OCI-LY7 (cell line): ENCODE measurements around the gene FOXP1. TPM values are rescaled to one million over a fixed set of nuclear protein-coding genes. Genes with fewer than 3 reads are reported as not detected.

Experiments used
- BruUV-seq: library from RNA; stranded (reverse); fragments of 400-500 nt; replicated peaks from 2 replicates; lab custom pipeline; 2021; lab: Mats Ljungman, UMichigan
- CTCF ChIA-PET: fragments of 300-600 bp; sonication (Branson Sonifier 250); formaldehyde crosslinking; loops from one replicate; lab custom pipeline; 2022; ENCODE audit warnings: antibody characterized with exemption; ENCODE audit not compliant: unreplicated experiment; lab: Charles Lee
- POLR2A ChIA-PET: fragments of 300-600 bp; sonication (Branson Sonifier 250); formaldehyde crosslinking; loops from one replicate; lab custom pipeline; 2022; ENCODE audit warnings: antibody characterized with exemption; lab: Charles Lee
- DNase-seq: peaks from one replicate; pipeline ENCODE4 v3.0.0-alpha.2; 2015; ENCODE audit warnings: low spot score
- H2AFZ ChIP-seq: fragments of 200-600 bp; sonication (generic), shearing (Covaris generic); 2 replicates; pipeline ENCODE4 v1.6.1; 2014; ENCODE audit warnings: mild to moderate bottlenecking, antibody characterized with exemption, low read length, moderate library complexity
- H3K27ac ChIP-seq: fragments of 200-600 bp; sonication (generic); 2 replicates; pipeline ENCODE4 v1.5.1; 2014; ENCODE audit warnings: mixed run types, low read depth, mild to moderate bottlenecking, moderate library complexity, low read length, inconsistent platforms; ENCODE audit not compliant: poor library complexity, severe bottlenecking
- H3K36me3 ChIP-seq: fragments of 200-600 bp; sonication (generic); 2 replicates; pipeline ENCODE4 v1.6.1; 2014; ENCODE audit warnings: mild to moderate bottlenecking, antibody characterized with exemption, low read length, moderate library complexity, mixed read lengths; ENCODE audit not compliant: insufficient read depth
- H3K4me1 ChIP-seq: fragments of 200-600 bp; sonication (generic); 2 replicates; pipeline ENCODE4 v1.5.1; 2014; ENCODE audit warnings: mild to moderate bottlenecking, low read length; ENCODE audit not compliant: insufficient read depth, poor library complexity, severe bottlenecking
- H3K4me2 ChIP-seq: fragments of 200-600 bp; sonication (generic); 2 replicates; pipeline ENCODE4 v1.6.1; 2014; ENCODE audit warnings: mild to moderate bottlenecking, low read length
- H3K4me3 ChIP-seq: fragments of 200-600 bp; sonication (generic); 2 replicates; pipeline ENCODE4 v1.5.1; 2014; ENCODE audit warnings: mild to moderate bottlenecking, low read depth, low read length; ENCODE audit not compliant: poor library complexity, severe bottlenecking
- H3K79me2 ChIP-seq: fragments of 200-600 bp; sonication (generic); 2 replicates; pipeline ENCODE4 v1.6.1; 2016; ENCODE audit warnings: low read depth, mild to moderate bottlenecking, low read length, moderate library complexity, mixed read lengths; ENCODE audit not compliant: insufficient read depth
- H3K9me2 ChIP-seq: fragments of 200-600 bp; sonication (generic); 2 replicates; pipeline ENCODE4 v1.6.1; 2016; ENCODE audit warnings: mild to moderate bottlenecking, low read length, mixed read lengths; ENCODE audit not compliant: insufficient read depth
- H3K9me3 ChIP-seq: fragments of 200-600 bp; sonication (generic); 2 replicates; pipeline ENCODE4 v1.6.1; 2014; ENCODE audit warnings: mild to moderate bottlenecking, mixed run types, low read length, mixed read lengths
- H4K20me1 ChIP-seq: fragments of 200-600 bp; sonication (generic); 2 replicates; pipeline ENCODE4 v1.6.1; 2014; ENCODE audit warnings: mild to moderate bottlenecking, antibody characterized with exemption, low read length, moderate library complexity, mixed read lengths; ENCODE audit not compliant: insufficient read depth
- CTCF ChIP-seq: fragments of 200-600 bp; sonication (generic); conservative IDR thresholded peaks from 2 replicates; pipeline ENCODE4 v1.5.1; 2014; ENCODE audit warnings: mild to moderate bottlenecking, antibody characterized with exemption, low read length, moderate library complexity, mixed read lengths
- EZH2phosphoT487 ChIP-seq: fragments of 200-600 bp; sonication (generic); IDR thresholded peaks from 2 replicates; pipeline ENCODE4 v1.6.1; 2018; ENCODE audit warnings: low read depth, borderline replicate concordance, mild to moderate bottlenecking, mixed run types, antibody characterized with exemption, low read length, moderate library complexity, mixed read lengths
- intact Hi-C: fragments of 100-400 bp; cut with micrococcal nuclease; formaldehyde crosslinking; loops from one replicate; pipeline ENCODE4 v1.10.0; 2022; ENCODE audit not compliant: unreplicated experiment
- total RNA-seq, 2 experiments: library from RNA; depleted of rRNA in 1 of 2; stranded (reverse); fragments of >200 nt in 1 of 2; shearing (Covaris generic) in 1 of 2; gene quantifications; 2 replicates each; pipeline ENCODE4 v1.2.3, GENCODE V29; 2014 to 2022

FOXP1 gene
- total RNA-seq, 2 experiments from 2014 or later: 87.3 to 151 TPM

GRCh38 chr3:71548705-71549384 lies 34.7 kb downstream of the FOXP1 start:
- ChIA-PET POLR2A (interaction anchor here (0.6 to 1.5 kb wide), 5 partner anchors 11 to 174 kb away, joined by 3 to 6 read pairs (median 4); no protein-coding TSS in a partner anchor), CTCF (no interaction called here)
- H3K4me2 ChIP-seq: no peak overlapping the region
- no peak for TF ChIP-seq CTCF
- TF ChIP-seq EZH2phosphoT487: no peak
- no peak for DNase-seq
- no peaks in the 10 kb centered on the region for H3K9me3 ChIP-seq
- H3K27ac ChIP-seq: no peak overlapping the region
- peaks cover 82% of the 10 kb centered on the region for H3K79me2 ChIP-seq
- no peaks in the 10 kb centered on the region for H4K20me1 ChIP-seq
- no peak overlapping the region for H3K4me3 ChIP-seq
- no peaks in the 10 kb centered on the region for H3K9me2 ChIP-seq
- intact Hi-C loops: loop anchor here (10.0 kb wide), 1 partner anchor 556 kb away; no protein-coding TSS in a partner anchor
- peaks cover 39% of the 10 kb centered on the region for H3K36me3 ChIP-seq
- peaks cover 78% of the 10 kb centered on the region for H3K4me1 ChIP-seq
- no peak overlapping the region for H2AFZ ChIP-seq
- BruUV-seq: no TSS peak

DNA sequence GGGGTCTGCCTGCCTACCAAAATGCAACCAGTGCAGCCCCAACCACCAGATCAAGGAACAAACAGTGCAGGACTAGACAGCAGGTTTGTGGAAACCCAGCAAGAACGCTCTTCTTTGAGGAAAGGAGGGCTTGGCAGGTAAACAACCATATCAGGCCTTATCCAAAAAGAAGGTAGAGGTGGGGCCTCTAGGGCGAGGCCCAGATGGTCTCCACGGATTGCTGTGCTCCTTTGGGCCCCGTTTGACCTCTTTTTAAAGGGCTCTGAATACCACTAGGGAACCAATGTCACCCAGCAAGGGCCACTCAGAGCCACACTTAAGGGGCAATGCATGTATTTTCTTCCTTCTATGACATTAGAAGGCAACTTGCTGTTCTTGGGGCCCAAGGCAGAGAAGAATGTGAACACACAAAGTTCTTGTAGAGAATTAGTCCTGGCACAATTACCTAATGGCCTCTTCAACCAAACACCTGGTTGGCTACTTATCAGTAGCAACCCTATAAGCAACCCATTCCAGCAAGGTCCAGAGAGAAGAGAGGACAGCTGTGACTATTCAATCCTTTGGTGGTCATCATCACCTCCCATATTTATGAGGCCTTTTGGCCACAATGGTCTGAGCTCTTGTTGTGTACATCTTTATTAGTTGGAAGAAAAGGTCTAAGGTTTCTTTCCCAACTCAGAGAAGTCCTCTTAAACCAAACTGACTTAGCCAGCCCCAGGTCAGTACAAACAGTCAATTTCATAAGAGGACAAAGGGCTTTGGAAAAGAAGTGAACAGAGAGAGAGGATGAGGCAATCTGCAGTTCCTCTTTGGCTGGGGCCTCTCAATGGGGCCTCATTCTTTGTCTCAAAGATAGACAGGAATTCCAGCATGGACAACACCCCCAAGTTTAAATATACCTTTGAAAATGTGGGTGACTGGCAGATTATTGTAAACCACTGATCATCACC lies 36.0 kb downstream of the FOXP1 start:
- POLR2A ChIA-PET: interaction anchor here (0.6 to 2.2 kb wide), 7 partner anchors 9 to 98 kb away, joined by 3 to 16 read pairs (median 3); partner anchors contain the start of gene FOXP1
- Histone ChIP-seq H3K27ac (peak overlapping the region; percentile 20), H3K9me3 (no peaks in the 10 kb centered on the region), H3K4me2 (no peak overlapping the region), H3K4me1 (peaks cover 76% of the 10 kb centered on the region), H3K79me2 (peaks cover 72% of the 10 kb centered on the region), H2AFZ (no peak overlapping the region), H3K9me2 (no peaks in the 10 kb centered on the region), H3K36me3 (peaks cover 39% of the 10 kb centered on the region), H4K20me1 (no peaks in the 10 kb centered on the region), H3K4me3 (no peak overlapping the region)
- no peak for DNase-seq
- BruUV-seq: no TSS peak
- intact Hi-C loops: loop anchor here (10.0 kb wide), 1 partner anchor 557 kb away; no protein-coding TSS in a partner anchor
- no peak for TF ChIP-seq CTCF
- TF ChIP-seq EZH2phosphoT487: no peak
- CTCF ChIA-PET: no interaction called here
